GM12878 (cell line): ENCODE data around the gene NKX2-2. TPM values are rescaled to one million over a fixed set of nuclear protein-coding genes. Genes with fewer than 3 reads are reported as not detected.

Experiments
- ATAC-seq: fragments of 200-7000 bp; cut with Tn5 transposase; 3 replicates; pipeline ENCODE4 v1.9.1; 2020; ENCODE audit warnings: mild to moderate bottlenecking, moderate library complexity
- BruUV-seq: library from RNA; stranded (reverse); fragments of 400-500 nt; replicated peaks from 2 replicates; lab custom pipeline; 2021; lab: Mats Ljungman, UMichigan
- CTCF ChIA-PET: fragments of 300-600 bp; sonication (Branson Sonifier 250); formaldehyde crosslinking; extraction: SDS; loops from one replicate; lab custom pipeline; 2021; ENCODE audit warnings: inconsistent platforms; lab: Yijun Ruan, JAX
- POLR2A ChIA-PET: fragments of 350-600 bp; formaldehyde crosslinking; extraction: SDS; loops from one replicate; lab custom pipeline; 2021; ENCODE audit warnings: inconsistent platforms; lab: Charles Lee
- RAD21 ChIA-PET: fragments of 300-600 bp; sonication (Branson Sonifier 250); formaldehyde crosslinking; loops from one replicate; lab custom pipeline; 2023; ENCODE audit warnings: antibody characterized with exemption; ENCODE audit not compliant: unreplicated experiment; lab: Charles Lee
- SMC1A ChIA-PET: fragments of 300-600 bp; sonication (Branson Sonifier 250); formaldehyde crosslinking; loops from one replicate; lab custom pipeline; 2023; ENCODE audit not compliant: unreplicated experiment, uncharacterized antibody; lab: Charles Lee
- DNase-seq: peaks from one replicate; pipeline ENCODE4 v3.0.0-alpha.2; 2011; ENCODE audit warnings: low read depth, low spot score
- FAIRE-seq: peaks from 3 replicates; lab custom pipeline; 2011; peaks lifted over from hg19 to GRCh38; lab: Jason Lieb, UNC
- H2AFZ ChIP-seq: 2 replicates; pipeline ENCODE4 v1.6.0; 2011; ENCODE audit warnings: low read depth, low read length, control low read depth; ENCODE audit not compliant: control insufficient read depth
- H3K27ac ChIP-seq: 2 replicates; pipeline ENCODE4 v1.5.1; 2011; ENCODE audit warnings: control low read depth; ENCODE audit not compliant: control insufficient read depth, insufficient read depth
- H3K27me3 ChIP-seq, 2 experiments: replicated peaks in 1 of 2; 2 replicates each; pipeline versions ENCODE4 v1.6.0 to v1.6.1; 2011; ENCODE audit warnings: low read length in 1 of 2; ENCODE audit not compliant: control insufficient read depth in 2 of 2, insufficient read depth in 2 of 2
- H3K36me3 ChIP-seq, 2 experiments: 2 replicates each; pipeline ENCODE4 v1.5.1; 2011; ENCODE audit warnings: low read length in 1 of 2; ENCODE audit not compliant: control insufficient read depth in 2 of 2, insufficient read depth in 2 of 2
- H3K4me1 ChIP-seq: 2 replicates; pipeline ENCODE4 v1.6.1; 2011; ENCODE audit warnings: mild to moderate bottlenecking, low read length, moderate library complexity, mixed read lengths; ENCODE audit not compliant: control insufficient read depth, insufficient read depth
- H3K4me2 ChIP-seq: 2 replicates; pipeline ENCODE4 v1.6.0; 2011; ENCODE audit warnings: control low read depth; ENCODE audit not compliant: control insufficient read depth, insufficient read depth
- H3K4me3 ChIP-seq: fragments of 200-600 bp; sonication (generic); 2 replicates; pipeline ENCODE4 v1.5.1; 2016
- H3K79me2 ChIP-seq: 2 replicates; pipeline ENCODE4 v1.6.0; 2011; ENCODE audit warnings: low read length; ENCODE audit not compliant: control insufficient read depth, insufficient read depth
- H3K9ac ChIP-seq: 2 replicates; pipeline ENCODE4 v1.8.0; 2011; ENCODE audit warnings: low read length, control low read depth, mixed read lengths; ENCODE audit not compliant: control insufficient read depth, insufficient read depth
- H3K9me3 ChIP-seq: replicated peaks from 3 replicates; pipeline ENCODE4 v1.5.1; 2011; ENCODE audit warnings: mild to moderate bottlenecking, low read length; ENCODE audit not compliant: control insufficient read depth, insufficient read depth
- H4K20me1 ChIP-seq: 2 replicates; pipeline ENCODE4 v1.6.0; 2011; ENCODE audit not compliant: control insufficient read depth, insufficient read depth
- CEBPB ChIP-seq, 2 experiments: fragments of 150-350 bp in 1 of 2; IDR thresholded peaks; 2 replicates each; pipeline ENCODE4 v1.6.1; 2012 to 2014; ENCODE audit warnings: low read depth in 2 of 2, low read length in 2 of 2, borderline replicate concordance in 1 of 2, inconsistent platforms in 1 of 2
- CHD4 ChIP-seq: fragments of 200-600 bp; sonication (generic); IDR thresholded peaks from 2 replicates; pipeline ENCODE4 v1.6.1; 2016; ENCODE audit warnings: mild to moderate bottlenecking
- EGR1 ChIP-seq, 2 experiments: IDR thresholded peaks; 1 replicate in 1 of 2; 2 replicates in 1 of 2; pipeline ENCODE4 v1.6.1; 2011 to 2012; ENCODE audit warnings: low read depth in 2 of 2, low read length in 2 of 2, borderline replicate concordance in 1 of 2, mild to moderate bottlenecking in 1 of 2, moderate library complexity in 1 of 2
- FOS ChIP-seq: IDR thresholded peaks from 3 replicates; pipeline ENCODE4 v1.6.1; 2011; ENCODE audit warnings: borderline replicate concordance; ENCODE audit not compliant: insufficient read length; ENCODE audit errors: extremely low read depth
- GATAD2B ChIP-seq: fragments of 450-650 bp; conservative IDR thresholded peaks from 2 replicates; pipeline ENCODE4 v1.6.1; 2017; ENCODE audit warnings: low read depth, mild to moderate bottlenecking, moderate library complexity
- MTA3 ChIP-seq: IDR thresholded peaks from 2 replicates; pipeline ENCODE4 v1.6.1; 2012; ENCODE audit warnings: low read length, inconsistent platforms, borderline replicate concordance
- RFX5 ChIP-seq: IDR thresholded peaks from 2 replicates; pipeline ENCODE4 v1.6.1; 2011; ENCODE audit warnings: low read depth, low read length, improper control_type of control experiment
- TARDBP ChIP-seq: IDR thresholded peaks from 2 replicates; pipeline ENCODE4 v1.6.1; 2016; ENCODE audit warnings: borderline replicate concordance
- WGBS: methylation state at CpG from one replicate; pipeline ENCODE4 v1.1.6; 2016; ENCODE audit warnings: low lambda C conversion rate; ENCODE audit not compliant: insufficient replicate concordance, insufficient coverage; ENCODE audit errors: missing lambda C conversion rate; 5-methylcytosine and 5-hydroxymethylcytosine counted together
- in situ Hi-C: fragments of 300-500 bp; cut with MboI; formaldehyde crosslinking; loops from 9 replicates; pipeline ENCODE4 v1.14.3; 2018; ENCODE audit warnings: mixed read lengths
- intact Hi-C: fragments of 100-400 bp; cut with micrococcal nuclease; formaldehyde crosslinking; loops from one replicate; pipeline ENCODE4 v1.14.2; 2022; ENCODE audit not compliant: unreplicated experiment
- polyA plus RNA-seq, 11 experiments: library from polyadenylated mRNA; depleted of rRNA in 4 of 11; unstranded in 6 of 11; stranded (reverse) in 5 of 11; fragments of >200 nt; fragmentation: Nextera tagmentation in 4 of 11; fragmentation: Illumina TruSeq in 1 of 11; extraction: Ambion mirVana in 4 of 11; extraction: Trizol in 1 of 11; gene quantifications; 1 replicate in 1 of 11; 2 replicates in 10 of 11; pipeline versions ENCODE4 v1.2.1 to v1.2.3, GENCODE V29; 2011 to 2016; ENCODE audit warnings: inconsistent platforms in 2 of 11, missing spikeins in 2 of 11, low read depth in 1 of 11
- total RNA-seq, 4 experiments: library from RNA; depleted of rRNA in 3 of 4; stranded (reverse); fragments of >200 nt in 3 of 4; fragmentation: Illumina TruSeq in 1 of 4; extraction: Trizol in 1 of 4; gene quantifications; 2 replicates each; pipeline versions ENCODE4 v1.2.1 to v1.2.3, GENCODE V29; 2013 to 2021
- TF ChIP-seq, protein P1 (sequence below): fragments of 450-650 bp; conservative IDR thresholded peaks from 2 replicates; pipeline ENCODE4 v1.6.1; 2017; ENCODE audit warnings: mild to moderate bottlenecking, moderate library complexity
- TF ChIP-seq, protein P2 (sequence below): IDR thresholded peaks from 2 replicates; pipeline ENCODE4 v1.6.1; 2011; ENCODE audit warnings: mild to moderate bottlenecking, low read depth, low read length, moderate library complexity; ENCODE audit not compliant: insufficient replicate concordance
- TF ChIP-seq, protein P3 (sequence below): fragments of 150-350 bp; IDR thresholded peaks from 2 replicates; pipeline ENCODE4 v1.6.1; 2016; ENCODE audit warnings: low read depth, low read length

The NKX2-2 gene
- total and polyA plus RNA-seq, 10 of the 15 experiments (the other 5 are each of a cell fraction or from before 2014, with no cell fraction given), result not detected

DNA sequence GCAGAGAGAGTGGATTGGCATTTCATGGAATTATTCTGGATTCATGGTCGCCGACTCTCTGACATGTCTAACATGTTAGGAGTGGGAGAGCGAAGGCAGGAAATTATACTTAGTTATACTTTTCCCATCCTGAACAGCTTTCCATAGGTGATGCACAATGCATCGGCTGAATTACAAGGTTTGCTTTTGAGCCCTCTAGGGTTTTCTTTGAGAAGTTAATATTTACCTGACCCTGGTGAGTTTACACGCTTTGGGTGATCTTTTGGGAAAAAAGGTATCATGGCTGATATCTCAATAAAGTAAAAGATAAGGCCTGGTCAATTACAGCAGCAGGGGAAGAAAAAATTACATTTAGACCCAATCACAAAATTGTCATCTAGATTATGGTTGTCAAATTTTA lies 14.0 kb upstream of the NKX2-2 start:
- ChIA-PET CTCF (interaction anchor here (1.2 to 3.4 kb wide), 3 partner anchors 9 to 87 kb away, joined by 5 to 48 read pairs (median 18); no protein-coding TSS in a partner anchor), SMC1A (interaction anchor here (0.8 to 3.4 kb wide), 3 partner anchors 12 to 43 kb away, joined by 3 to 131 read pairs (median 14); no protein-coding TSS in a partner anchor), RAD21 (interaction anchor here (0.8 to 2.6 kb wide), 2 partner anchors 43 to 48 kb away, joined by 6 to 18 read pairs; no protein-coding TSS in a partner anchor), POLR2A (no interaction called here)
- no peaks in the 10 kb centered on the region for H3K4me1 ChIP-seq
- no peak overlapping the region for H3K4me2 ChIP-seq
- no peak for TF ChIP-seq TARDBP
- no peak for TF ChIP-seq RFX5
- TF ChIP-seq, protein P1, sequence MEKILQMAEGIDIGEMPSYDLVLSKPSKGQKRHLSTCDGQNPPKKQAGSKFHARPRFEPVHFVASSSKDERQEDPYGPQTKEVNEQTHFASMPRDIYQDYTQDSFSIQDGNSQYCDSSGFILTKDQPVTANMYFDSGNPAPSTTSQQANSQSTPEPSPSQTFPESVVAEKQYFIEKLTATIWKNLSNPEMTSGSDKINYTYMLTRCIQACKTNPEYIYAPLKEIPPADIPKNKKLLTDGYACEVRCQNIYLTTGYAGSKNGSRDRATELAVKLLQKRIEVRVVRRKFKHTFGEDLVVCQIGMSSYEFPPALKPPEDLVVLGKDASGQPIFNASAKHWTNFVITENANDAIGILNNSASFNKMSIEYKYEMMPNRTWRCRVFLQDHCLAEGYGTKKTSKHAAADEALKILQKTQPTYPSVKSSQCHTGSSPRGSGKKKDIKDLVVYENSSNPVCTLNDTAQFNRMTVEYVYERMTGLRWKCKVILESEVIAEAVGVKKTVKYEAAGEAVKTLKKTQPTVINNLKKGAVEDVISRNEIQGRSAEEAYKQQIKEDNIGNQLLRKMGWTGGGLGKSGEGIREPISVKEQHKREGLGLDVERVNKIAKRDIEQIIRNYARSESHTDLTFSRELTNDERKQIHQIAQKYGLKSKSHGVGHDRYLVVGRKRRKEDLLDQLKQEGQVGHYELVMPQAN, result no peak
- TF ChIP-seq, protein P2, sequence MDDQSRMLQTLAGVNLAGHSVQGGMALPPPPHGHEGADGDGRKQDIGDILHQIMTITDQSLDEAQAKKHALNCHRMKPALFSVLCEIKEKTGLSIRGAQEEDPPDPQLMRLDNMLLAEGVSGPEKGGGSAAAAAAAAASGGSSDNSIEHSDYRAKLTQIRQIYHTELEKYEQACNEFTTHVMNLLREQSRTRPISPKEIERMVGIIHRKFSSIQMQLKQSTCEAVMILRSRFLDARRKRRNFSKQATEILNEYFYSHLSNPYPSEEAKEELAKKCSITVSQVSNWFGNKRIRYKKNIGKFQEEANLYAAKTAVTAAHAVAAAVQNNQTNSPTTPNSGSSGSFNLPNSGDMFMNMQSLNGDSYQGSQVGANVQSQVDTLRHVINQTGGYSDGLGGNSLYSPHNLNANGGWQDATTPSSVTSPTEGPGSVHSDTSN, result no peak
- TF ChIP-seq, protein P3, sequence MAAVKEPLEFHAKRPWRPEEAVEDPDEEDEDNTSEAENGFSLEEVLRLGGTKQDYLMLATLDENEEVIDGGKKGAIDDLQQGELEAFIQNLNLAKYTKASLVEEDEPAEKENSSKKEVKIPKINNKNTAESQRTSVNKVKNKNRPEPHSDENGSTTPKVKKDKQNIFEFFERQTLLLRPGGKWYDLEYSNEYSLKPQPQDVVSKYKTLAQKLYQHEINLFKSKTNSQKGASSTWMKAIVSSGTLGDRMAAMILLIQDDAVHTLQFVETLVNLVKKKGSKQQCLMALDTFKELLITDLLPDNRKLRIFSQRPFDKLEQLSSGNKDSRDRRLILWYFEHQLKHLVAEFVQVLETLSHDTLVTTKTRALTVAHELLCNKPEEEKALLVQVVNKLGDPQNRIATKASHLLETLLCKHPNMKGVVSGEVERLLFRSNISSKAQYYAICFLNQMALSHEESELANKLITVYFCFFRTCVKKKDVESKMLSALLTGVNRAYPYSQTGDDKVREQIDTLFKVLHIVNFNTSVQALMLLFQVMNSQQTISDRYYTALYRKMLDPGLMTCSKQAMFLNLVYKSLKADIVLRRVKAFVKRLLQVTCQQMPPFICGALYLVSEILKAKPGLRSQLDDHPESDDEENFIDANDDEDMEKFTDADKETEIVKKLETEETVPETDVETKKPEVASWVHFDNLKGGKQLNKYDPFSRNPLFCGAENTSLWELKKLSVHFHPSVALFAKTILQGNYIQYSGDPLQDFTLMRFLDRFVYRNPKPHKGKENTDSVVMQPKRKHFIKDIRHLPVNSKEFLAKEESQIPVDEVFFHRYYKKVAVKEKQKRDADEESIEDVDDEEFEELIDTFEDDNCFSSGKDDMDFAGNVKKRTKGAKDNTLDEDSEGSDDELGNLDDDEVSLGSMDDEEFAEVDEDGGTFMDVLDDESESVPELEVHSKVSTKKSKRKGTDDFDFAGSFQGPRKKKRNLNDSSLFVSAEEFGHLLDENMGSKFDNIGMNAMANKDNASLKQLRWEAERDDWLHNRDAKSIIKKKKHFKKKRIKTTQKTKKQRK, result no peak
- no peak for TF ChIP-seq CHD4
- TF ChIP-seq MTA3, result no peak
- no peak for TF ChIP-seq GATAD2B
- TF ChIP-seq FOS, result no peak
- no peak for TF ChIP-seq EGR1 (IDR thresholded peaks at IDR 0.05; ENCODE audit: borderline replicate concordance in 1 of 2, low read depth in 2 of 2, low read length in 2 of 2)
- TF ChIP-seq CEBPB (IDR thresholded peaks at IDR 0.05; ENCODE audit: borderline replicate concordance in 1 of 2, low read depth in 2 of 2, low read length in 2 of 2), result no peak
- H3K4me3 ChIP-seq, result no peak overlapping the region
- H3K79me2 ChIP-seq, result no peaks in the 10 kb centered on the region
- ATAC-seq (no peak), DNase-seq (no peak), FAIRE-seq (no peak)
- H3K9ac ChIP-seq, result no peak overlapping the region
- WGBS, result 26% methylated on average over 5 of the region's 5 CpGs
- in situ Hi-C loops (loop anchor here (10.0 kb wide), 1 partner anchor 47 kb away; no protein-coding TSS in a partner anchor), intact Hi-C loops (loop anchor here (1.0 kb wide), 1 partner anchor 87 kb away; no protein-coding TSS in a partner anchor)
- H3K9me3 ChIP-seq, result no peaks in the 10 kb centered on the region
- no peaks in the 10 kb centered on the region for H3K36me3 ChIP-seq
- peaks cover 0 to 10% of the 10 kb centered on the region in 2 experiments; a peak in 3 of 4 replicates for H3K27me3 ChIP-seq
- no peaks in the 10 kb centered on the region; the same call in 1 of the 2 replicates for H4K20me1 ChIP-seq
- H3K27ac ChIP-seq, result no peak overlapping the region
- H2AFZ ChIP-seq, result no peak overlapping the region
- no TSS peak for BruUV-seq
